Mammary epithelial cell (primary cell): ENCODE results near the gene LYRM2.

ENCODE experiments used
- CTCF ChIP-seq, 2 donors: IDR thresholded peaks in 1 of 2; conservative IDR thresholded peaks in 1 of 2; 2 replicates each; pipeline ENCODE4 v1.5.1; 2011 to 2012; ENCODE audit warnings: inconsistent platforms in 2 of 2, low read length in 2 of 2, mild to moderate bottlenecking in 2 of 2, control low read depth in 1 of 2, low read depth in 1 of 2; ENCODE audit not compliant: insufficient read depth in 1 of 2; ENCODE audit errors: extremely low read depth in 1 of 2
- EZH2 ChIP-seq: IDR thresholded peaks from 2 replicates; pipeline ENCODE4 v1.6.1; 2012; ENCODE audit warnings: low read length, inconsistent platforms, borderline replicate concordance

- TF ChIP-seq CTCF (conservative IDR thresholded peaks at IDR 0.05 in 1 of 2, IDR thresholded peaks at IDR 0.05 in 1 of 2; ENCODE audit: extremely low read depth in 1 of 2, insufficient read depth in 1 of 2, low read depth in 1 of 2, low read length in 2 of 2) (no peak), EZH2 (no peak)
Measured at GRCh38 chr6:89563866-89564265, 74.7 kb downstream of the LYRM2 start.
